GM21367 (cell line): ENCODE results near the gene AP2A1.
"Not testable (repeated sequence)": the region's sequence is repeated elsewhere in the genome, so short reads cannot be mapped to it uniquely, and the experiment has no call there.

ENCODE experiments used
- ATAC-seq: cut with Tn5 transposase; IDR thresholded peaks from one replicate; pipeline ENCODE4 v1.9.1; 2021; ENCODE audit not compliant: unreplicated experiment

The AP2A1 gene

DNA sequence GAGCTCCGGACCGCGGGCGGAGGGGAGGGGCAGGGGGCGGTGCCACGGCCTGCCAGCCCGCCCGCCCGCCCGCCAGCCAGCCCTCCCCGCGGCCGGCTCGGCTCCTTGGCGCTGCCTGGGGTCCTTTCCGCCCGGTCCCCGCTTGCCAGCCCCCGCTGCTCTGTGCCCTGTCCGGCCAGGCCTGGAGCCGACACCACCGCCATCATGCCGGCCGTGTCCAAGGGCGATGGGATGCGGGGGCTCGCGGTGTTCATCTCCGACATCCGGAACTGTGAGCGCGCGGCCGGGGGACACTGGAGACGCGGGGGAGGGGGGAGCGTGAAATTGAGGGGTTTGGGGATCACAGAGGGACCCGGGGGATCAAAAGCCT is at the start of gene AP2A1:
AP2A1 (plus strand) TSS at position 72 of the 370 bp plus-strand sequence; CDS start at position 205, 133 bp downstream.
- no peak for ATAC-seq

DNA sequence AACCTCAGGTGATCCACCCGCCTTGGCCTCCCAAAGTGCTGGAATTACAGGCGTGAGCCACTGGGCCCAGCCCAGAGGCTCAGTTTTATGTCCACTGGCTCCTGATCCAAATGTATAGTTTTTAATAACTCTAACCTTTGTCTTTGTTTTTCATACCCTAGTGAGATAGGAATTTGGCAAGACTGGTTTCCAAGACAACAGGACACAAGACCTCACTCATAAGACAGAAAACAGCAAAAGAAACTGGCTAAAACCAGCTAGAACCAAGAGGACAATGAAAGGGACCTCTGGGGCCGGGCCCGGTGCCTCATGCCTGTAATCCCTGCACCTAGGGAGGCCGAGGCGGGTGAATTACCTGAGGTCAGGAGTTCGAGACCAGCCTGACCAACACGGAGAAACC is 48.3 kb upstream of the AP2A1 start:
- no peak for ATAC-seq

DNA sequence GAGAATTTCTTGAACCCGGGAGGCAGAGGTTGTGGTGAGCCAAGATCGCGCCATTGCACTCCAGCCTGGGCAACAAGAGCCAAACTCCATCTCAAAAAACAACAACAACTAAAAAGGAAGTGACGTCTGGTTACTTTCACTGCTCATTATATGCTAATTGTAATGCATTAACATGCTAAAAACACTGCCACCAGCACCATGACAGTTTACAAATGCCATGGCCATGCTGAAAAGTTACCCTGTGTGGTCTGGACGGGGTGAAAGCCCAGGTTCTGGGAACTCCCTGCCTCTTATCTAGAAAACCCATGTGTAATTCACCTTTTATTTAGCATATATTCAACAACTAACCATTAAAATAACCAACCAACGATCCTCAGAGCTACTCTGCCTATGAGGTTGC is 47.8 kb upstream of the AP2A1 start:
- ATAC-seq = no peak

DNA sequence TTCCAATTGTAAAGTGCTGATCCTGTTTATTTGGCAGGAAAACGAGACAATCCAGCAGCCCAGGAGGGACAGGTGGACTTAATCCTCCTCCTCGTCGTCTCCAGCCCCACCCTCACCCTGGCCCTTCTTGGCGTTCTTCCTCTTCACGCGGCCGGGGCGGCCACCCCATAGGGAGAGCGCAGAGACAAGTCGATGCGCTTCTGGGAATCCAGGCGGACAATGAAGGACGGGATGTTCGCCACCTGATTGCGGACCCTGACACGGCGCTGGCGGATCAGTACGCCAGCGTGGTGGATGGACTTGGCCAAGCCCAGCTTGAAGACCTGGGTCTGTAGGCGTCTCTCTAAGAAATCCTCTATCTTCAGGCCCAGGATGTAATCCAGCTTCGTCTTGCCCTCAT is 47.4 kb upstream of the AP2A1 start:
- not testable (repeated sequence) for ATAC-seq

DNA sequence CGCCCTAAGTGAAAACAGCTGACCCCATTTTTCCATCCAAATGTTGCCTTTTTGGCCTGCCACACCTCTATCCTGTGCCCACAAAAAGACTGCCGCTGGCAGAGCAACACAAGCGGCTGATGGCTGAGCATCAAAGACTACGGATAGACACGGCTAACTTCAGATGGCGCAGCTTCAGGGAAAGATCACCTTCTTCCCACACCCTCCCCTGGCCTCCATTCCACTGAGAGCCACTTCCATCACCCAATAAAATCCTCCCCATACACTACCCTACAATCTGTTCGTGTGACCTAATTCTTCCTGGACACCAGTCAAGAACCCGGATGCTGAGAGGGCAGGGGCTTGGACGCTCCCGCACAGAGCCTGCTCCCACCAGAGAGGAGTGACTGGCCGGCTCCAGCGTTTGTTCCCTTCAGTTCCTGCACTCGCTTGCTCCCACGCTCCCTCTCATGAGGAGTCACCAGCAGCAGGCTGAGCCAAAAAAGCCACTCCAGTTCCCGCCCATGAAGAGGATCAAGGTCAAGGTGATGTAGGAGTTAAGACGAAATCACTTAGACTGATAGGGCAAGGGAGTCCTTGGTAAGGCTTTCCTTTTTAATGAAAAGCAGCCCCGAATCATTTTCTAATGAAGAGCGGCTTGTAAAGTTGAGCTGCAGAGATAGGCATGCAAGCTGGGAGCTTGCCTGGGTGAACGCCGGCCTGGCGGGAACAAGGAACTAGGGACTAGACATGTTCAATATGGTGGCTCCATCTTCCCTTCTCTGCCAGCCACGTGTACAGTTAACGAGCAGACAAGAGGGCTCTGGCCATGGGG is 39.4 kb upstream of the AP2A1 start:
- ATAC-seq = no peak

DNA sequence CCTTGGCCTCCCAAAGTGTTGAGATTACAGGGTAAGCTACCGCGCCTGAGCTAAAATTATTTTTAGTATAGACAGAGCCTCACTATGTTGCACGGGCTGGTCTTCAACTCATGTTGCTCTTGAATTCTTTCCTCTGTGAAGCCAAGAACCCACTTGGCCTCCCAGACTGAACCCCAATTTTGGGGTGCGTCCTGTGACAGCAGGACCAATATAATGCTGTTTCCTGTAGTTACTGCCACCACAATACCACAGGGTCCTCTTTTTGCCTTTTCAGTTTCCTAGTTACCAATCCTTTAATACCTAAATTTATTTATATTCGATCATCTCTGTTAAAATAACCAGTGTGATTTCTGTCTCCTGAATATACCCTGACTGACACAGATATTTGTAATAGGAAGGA is 36.6 kb upstream of the AP2A1 start:
- no peak for ATAC-seq

DNA sequence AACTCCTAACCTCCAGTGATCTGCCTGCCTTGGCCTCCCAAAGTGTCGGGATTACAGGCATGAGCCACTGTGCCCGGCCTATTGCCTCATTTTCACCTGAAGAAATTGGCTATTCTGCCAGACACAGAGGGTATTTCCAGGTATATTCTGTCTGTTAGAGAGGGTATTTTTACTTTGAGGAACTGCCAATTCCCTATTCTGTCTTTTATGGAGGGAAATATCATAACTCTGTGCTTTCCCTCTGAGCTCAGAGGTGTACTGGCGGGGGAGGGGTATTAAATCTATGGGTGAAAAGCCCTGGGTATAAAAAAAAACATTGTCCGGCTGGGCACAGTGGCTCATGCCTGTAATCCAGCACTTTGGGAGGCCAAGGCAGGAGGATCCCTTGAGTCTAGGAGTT is 28.5 kb upstream of the AP2A1 start:
- ATAC-seq = no peak

DNA sequence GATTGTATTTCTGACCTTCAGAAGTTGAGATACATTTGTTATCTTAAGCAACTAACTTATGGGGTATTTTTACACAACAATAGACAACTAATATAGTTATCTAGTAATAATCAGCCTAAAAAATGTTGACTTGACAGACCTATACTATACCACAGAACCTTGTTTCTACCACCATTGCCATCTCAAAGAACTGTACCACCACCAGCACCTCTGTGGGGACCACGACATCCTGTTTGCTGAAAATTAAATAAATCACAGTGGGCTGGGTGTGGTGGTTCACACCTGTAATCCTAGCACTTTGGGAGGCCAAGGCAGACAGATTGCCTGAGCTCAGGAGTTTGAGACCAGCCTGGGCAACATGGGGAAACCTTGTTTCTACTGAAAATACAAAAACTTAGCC is 27.7 kb upstream of the AP2A1 start:
- ATAC-seq = no peak

DNA sequence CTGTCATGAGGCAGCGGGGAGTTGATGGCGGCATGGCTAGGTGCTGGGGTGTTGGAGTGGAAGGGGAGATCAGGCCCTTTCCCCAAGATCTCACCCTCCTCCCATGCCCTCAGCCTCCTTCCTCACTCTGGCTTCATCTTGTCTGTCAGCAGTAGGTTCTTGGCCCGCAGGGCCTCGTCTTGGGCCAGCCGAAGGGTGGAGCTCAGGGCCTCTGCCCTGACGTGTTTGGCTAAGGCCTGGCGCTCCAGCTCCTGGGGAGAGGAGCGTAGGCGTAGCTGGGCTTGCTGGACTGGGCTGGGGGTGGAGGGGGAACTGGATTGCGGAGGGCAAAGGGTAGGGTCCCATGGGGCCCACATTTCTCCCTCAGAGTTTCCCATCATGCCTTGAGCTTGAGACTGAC is 26.9 kb upstream of the AP2A1 start:
- no peak for ATAC-seq

DNA sequence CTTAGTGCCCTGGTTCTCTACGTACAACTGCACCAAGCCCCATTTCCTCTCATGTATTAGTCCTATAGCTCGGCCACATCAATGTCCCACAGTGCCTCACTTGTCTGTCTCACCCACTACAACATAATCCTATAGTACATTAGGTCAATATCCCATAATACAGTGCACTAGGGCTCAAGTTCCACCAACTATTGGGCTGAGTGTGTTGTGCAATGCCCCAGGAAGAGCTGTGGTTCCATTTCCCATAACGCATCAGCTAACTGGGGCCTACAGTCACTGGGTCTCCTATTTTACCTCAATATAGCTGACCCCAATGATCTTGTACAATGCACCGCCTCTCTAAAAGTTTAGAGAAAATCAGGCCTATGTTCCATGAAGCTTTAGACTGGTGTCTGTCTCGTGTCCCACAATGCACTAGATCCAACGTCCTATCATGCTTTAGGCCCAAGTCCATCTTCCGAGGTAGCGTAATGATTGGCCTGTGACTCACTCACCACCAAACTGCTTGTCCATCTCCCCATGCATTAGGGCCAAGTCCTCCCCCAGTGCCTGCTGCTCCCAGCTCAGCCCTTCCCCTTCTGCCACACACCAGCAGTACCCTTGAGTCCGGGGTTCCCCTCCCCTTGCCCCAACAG is 25.5 kb upstream of the AP2A1 start:
- no peak for ATAC-seq

DNA sequence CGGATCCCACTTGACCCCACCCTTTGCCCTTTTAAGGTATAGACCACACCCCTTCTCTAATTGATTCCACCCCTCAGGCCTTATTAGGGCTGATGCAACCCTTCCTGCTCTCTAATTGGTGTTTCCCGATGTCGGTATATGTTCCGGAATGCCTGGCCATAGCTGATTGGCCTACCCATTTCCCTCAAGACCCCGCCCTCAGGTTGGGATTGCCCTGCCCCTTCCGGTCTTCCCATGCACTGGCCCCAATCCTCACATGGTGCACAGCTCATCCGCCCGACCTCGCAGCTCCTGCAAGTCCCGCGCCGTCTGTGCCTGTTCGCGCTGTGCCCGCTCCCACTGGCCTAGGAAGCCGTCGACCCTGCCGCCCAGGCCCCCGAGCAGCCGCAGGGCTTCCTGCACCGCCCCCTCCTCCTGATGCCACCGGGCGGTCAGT is 21.8 kb upstream of the AP2A1 start:
- ATAC-seq = no peak

DNA sequence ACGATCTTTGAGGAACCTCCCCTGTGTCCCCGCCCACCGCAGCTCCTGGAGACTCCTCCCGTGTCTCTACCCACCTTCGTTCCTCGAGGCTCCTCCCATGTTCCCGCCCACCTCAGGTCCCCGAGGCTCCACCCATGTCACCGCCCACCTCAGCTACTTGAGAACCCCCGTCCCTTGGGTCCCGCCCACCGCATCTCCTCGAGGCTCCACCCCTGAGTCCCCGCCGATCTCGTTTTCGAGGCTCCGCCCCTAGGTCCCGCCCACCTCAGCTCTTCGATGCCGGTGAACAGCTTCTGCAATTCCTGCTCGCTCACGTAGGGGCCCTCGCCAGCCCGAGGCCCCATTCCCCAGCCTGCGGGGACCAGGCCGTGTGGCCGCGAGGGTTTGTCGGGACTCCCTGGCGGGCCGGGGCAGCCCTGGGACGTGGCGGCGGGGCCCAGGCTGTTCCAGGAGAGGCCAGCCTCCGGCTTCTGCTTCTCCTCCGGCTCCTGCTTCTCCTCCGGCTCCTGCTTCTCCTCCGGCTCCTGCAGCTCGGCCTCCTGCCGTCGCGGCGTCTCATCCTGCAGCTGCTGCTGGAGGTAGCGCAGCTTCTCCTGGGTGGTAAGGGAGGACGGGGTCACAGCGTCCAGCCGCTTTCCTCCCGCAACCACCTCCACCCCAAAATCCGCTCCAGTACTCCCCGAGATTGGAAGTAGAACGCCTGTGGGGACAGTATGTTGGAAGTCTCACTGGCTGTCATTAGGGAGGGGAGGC is 20.4 kb upstream of the AP2A1 start:
- ATAC-seq = no peak

DNA sequence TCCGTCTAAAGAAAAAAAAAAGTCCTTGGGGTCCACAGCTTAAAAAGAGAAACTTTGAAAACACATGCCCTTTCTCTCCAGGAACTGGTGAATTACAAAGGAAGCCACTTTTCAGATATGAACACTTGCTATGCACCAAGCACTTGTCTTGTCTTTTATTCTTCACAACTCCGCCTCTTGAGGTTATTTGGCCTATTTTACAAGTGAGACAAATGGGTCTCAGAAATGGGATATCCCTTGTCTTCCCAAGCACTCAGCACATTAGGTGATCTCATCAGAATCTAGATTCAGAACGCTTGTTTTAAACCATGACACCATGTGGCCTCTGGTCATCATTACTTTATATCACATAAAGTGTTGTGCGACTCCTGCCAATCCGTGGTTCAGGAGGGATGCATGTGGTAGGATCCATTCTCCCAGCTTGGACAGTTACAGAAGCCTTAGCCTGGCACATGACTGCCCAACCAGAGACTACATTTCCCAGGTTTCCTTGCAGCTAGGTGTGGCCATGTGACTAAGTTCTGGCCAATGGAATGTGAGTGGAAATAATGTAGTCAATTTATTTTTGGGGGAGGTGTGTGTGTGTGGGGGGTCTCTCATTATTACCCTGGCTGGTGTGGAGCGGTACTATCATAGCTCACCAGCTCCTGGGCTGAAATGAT is 17.6 kb upstream of the AP2A1 start:
- no peak for ATAC-seq

DNA sequence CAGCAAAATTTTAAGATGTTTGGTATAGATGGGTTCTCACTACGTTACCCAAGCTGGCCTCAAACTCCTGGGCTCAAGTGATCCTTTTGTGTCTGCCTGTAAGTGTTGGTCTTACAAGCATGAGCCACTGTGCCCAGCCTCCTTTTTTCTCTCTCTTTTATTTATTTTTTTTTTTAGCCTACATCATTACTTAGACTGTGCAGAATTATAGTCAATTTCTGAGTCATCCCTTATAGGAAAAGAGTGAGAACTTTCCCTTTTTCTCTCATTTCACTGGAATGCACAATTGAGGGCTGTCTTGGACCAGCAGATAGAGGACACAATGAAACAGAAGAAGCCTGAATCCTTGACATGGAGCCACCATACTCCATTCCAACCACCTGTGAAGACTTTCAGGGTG is 17.0 kb upstream of the AP2A1 start:
- ATAC-seq = no peak

DNA sequence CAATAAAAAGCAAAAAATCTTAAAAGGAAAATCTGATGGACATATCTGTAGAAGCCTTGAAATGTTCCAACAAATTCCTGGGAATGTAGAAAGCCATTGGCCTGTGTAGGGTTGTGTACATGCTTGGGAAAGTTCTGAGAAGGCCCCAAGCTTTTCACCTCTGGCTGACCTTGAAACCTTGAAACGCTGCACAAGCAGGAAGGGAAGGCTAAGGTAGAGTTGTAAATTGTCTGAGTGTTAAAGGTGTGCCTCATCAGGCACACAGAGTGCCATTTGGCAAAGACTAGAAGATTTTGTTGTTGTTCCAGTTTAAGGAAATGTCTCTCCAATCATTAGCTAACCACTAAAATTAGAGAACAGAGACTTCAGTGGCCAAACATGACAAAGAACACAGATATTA is 14.1 kb upstream of the AP2A1 start:
- no peak for ATAC-seq

DNA sequence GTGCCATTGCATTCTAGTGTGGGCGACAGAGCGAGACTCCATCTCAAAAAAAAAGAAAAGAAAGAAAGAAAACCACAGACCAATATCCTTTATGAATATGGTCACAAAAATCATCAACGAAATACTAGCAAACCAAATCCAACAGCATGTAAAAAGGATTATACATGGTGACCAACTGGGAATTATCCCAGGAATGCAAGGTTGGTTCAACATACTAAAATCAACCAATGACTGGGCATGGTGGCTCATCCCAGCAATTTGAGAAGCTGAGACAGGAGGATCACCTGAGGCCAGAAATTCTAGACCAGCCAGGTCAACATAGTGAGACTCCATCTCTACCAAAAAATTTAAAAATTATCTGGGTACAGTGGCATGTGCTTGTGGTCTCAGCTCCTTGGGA is 10.8 kb upstream of the AP2A1 start:
- no peak for ATAC-seq

DNA sequence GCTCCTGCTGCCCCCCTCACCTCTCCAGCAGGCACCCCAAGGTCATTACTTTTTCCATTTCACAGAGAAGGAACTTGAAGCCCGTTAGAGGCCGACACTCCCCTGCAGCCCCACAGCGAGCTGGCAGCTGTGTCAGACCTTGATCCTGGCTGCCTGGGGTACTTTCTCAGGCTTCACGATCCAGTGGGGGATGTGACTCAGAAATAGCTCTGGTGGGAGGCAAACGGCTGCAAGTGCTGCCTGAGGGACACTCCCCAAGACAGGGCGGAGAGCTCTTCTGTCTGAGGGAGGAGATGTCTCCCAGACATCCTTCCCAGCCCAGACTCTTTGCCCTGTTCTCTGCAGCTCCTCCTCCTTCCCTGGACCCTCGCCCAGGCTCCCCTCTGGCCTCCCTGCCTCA is 8.5 kb upstream of the AP2A1 start:
- no peak for ATAC-seq

DNA sequence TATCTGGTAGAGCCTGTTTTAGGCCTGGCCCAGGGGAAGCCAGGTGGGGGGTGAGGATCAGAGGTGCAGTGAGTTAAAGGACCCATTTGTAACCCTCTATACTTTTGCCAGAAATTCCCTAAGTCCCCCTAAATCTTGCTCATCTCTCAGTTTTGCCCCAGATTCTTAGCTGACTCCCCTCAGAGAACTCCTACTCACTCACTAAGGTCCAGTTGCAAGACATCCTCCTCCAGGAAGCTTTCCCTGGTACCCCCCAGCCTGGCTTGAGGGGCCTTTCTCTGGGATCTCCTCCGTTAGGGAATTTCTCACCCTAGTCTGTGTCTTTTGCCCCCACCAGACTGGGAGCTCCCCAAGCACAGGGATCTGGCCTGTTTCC is 5.6 kb upstream of the AP2A1 start:
- no peak for ATAC-seq

DNA sequence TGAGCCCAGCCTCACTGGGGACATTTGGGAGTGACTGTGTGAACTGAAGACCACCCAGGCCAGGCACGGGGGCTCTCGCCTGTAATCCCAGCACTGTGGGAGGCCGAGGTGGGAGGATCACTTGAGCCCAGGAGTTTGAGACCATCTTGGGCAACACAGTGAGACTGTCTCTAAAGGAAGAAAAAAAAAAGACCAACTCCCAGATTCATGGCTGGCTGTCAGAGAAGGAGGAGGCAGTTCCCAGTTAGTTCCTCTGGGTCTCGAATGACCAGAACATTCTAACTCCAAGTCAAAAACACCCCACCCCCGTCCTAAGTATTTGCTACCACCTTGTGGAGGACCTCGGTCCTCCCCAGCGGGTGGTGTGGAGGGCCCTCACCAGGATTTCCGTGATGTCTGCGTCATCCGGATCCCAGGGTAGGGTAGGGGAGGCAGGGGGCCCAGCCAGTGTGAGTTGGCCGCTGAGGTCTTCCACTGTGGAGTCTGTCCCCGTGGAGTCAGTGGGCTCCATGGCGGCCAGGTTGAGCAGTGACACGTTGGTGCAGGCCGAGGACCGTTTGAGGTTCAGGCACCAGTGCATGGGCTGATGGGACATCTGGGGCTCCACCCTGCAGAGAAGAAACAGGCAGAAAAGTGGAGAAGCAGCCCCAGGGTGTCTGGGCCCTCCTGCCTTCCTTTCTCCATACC is 5.0 kb upstream of the AP2A1 start:
- ATAC-seq = no peak

DNA sequence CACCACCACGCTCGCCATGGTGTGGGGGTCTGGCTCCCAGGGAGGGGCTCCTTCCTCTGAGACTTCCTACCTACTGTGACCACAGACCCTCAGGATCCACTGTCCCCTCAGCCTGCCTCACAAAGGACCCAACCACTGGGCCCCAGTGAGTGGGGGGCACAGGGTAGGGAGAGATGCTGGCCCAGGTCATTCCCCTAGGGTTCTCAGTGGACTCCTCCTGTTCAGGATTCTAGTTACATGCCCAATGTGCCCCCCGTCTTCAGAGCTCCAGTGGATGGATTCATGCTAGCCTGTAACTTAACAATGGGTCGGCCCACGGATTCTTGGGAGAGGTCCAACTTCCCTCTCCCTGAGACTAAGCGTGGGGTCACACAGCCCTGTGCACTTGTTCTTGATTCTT is 3.6 kb upstream of the AP2A1 start, which contains the start of gene TSKS:
TSKS (minus strand) TSS at position 77 of the 400 bp plus-strand sequence; CDS start at position 18, 59 bp downstream.
- ATAC-seq = no peak

DNA sequence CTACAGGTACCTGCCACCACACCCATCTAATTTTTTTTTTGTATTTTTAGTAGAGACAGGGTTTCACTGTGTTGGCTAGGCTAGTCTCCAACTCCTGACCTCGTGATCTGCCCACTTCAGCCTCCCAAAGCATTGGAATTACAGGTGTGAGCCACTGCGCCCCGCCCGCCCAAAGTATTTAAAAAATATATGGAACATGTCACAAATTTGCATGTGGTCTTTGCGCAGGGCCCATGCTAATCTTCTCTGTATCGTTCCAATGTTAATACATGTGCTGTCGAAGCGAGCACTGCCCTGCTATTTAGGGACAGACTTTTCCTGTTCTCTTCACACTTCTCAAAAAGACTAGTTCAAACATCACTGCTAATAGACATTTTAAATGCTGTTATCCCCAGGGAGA is 2.5 kb upstream of the AP2A1 start:
- no peak for ATAC-seq
